ENCODE measurements around the gene CES2.

The CES2 gene

GRCh38 chr16:66921729-66922450 is 13.4 kb upstream of the CES2 start:
- Histone ChIP-seq H3F3A (ENCODE audit: low read depth) (no peaks in the 10 kb centered on the region), H3K9ac (ENCODE audit: low read depth, low read length, poor library complexity, severe bottlenecking) (no peak overlapping the region), H3K4me1 (ENCODE audit: insufficient read depth, low read length, poor library complexity, severe bottlenecking) (no peaks in the 10 kb centered on the region), H4K20me1 (ENCODE audit: insufficient read depth, low read length, poor library complexity, severe bottlenecking) (no peaks in the 10 kb centered on the region), H3K9me3 (ENCODE audit: insufficient read depth, low read depth, low read length) (no peaks in the 10 kb centered on the region), H2AFZ (ENCODE audit: low read length) (no peak overlapping the region), H3K27me3 (ENCODE audit: insufficient read depth, low read length, poor library complexity, severe bottlenecking) (no peaks in the 10 kb centered on the region), H3K4me3 (ENCODE audit: low read length, poor library complexity, severe bottlenecking) (no peak overlapping the region), H3K4me2 (ENCODE audit: low read depth, low read length, poor library complexity, severe bottlenecking) (no peak overlapping the region), H3K9me2 (replicated peaks; ENCODE audit: low read depth, low read length) (no peaks in the 10 kb centered on the region), H3K79me2 (ENCODE audit: insufficient read depth, low read length) (no peaks in the 10 kb centered on the region), H3K36me3 (ENCODE audit: insufficient read depth, low read length) (no peaks in the 10 kb centered on the region)
- TF ChIP-seq EZH2phosphoT487 (IDR thresholded peaks at IDR 0.05; ENCODE audit: borderline replicate concordance), result no peak
- no peak for TF ChIP-seq CTCF (conservative IDR thresholded peaks at IDR 0.05; ENCODE audit: low read length)

DNA sequence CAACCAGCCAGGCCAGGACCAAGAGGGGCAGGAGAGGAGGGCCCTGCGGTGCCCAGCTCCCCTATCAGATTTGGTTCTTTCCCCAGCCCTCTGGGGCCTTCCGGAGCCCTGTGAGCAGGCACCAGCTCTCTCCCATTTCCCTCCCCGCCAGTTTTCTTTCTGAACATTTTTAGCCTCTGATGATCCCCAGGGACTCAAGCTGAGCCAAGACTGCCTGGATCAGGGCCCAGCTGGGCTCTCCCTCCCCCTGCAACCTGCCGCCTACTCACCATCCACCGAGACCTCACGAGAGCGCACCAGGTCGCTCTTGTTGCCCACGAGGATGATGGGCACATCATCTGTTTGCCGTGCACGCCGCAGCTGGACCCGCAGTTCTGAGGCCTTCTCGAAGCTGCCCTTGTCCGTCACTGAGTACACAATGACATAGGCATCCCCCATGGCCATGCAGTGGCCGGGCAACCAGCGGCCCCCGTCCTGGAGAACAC is 12.0 kb upstream of the CES2 start:
- Histone ChIP-seq H4K20me1 (ENCODE audit: insufficient read depth, low read length, poor library complexity, severe bottlenecking) (no peaks in the 10 kb centered on the region), H3K9me2 (replicated peaks; ENCODE audit: low read depth, low read length) (no peaks in the 10 kb centered on the region), H3K4me2 (ENCODE audit: low read depth, low read length, poor library complexity, severe bottlenecking) (no peak overlapping the region), H3F3A (ENCODE audit: low read depth) (no peaks in the 10 kb centered on the region), H2AFZ (ENCODE audit: low read length) (no peak overlapping the region), H3K79me2 (ENCODE audit: insufficient read depth, low read length) (no peaks in the 10 kb centered on the region), H3K36me3 (ENCODE audit: insufficient read depth, low read length) (no peaks in the 10 kb centered on the region), H3K4me1 (ENCODE audit: insufficient read depth, low read length, poor library complexity, severe bottlenecking) (no peaks in the 10 kb centered on the region), H3K9me3 (ENCODE audit: insufficient read depth, low read depth, low read length) (no peaks in the 10 kb centered on the region), H3K4me3 (ENCODE audit: low read length, poor library complexity, severe bottlenecking) (no peak overlapping the region), H3K9ac (ENCODE audit: low read depth, low read length, poor library complexity, severe bottlenecking) (no peak overlapping the region), H3K27me3 (ENCODE audit: insufficient read depth, low read length, poor library complexity, severe bottlenecking) (no peaks in the 10 kb centered on the region)
- TF ChIP-seq EZH2phosphoT487 (IDR thresholded peaks at IDR 0.05; ENCODE audit: borderline replicate concordance) (no peak), CTCF (conservative IDR thresholded peaks at IDR 0.05; ENCODE audit: low read length) (no peak)

GRCh38 chr16:66923866-66924265 is 11.4 kb upstream of the CES2 start:
- no peaks in the 10 kb centered on the region for H3K27me3 ChIP-seq (ENCODE audit: insufficient read depth, low read length, poor library complexity, severe bottlenecking)

More at GRCh38 chr16:66923866-66924265, 11.4 kb upstream of the CES2 start:
- no peak overlapping the region for H3K4me3 ChIP-seq (ENCODE audit: low read length, poor library complexity, severe bottlenecking)
- H3K9me2 ChIP-seq (replicated peaks; ENCODE audit: low read depth, low read length), result no peaks in the 10 kb centered on the region
- no peaks in the 10 kb centered on the region for H3K79me2 ChIP-seq (ENCODE audit: insufficient read depth, low read length)
- no peaks in the 10 kb centered on the region for H3F3A ChIP-seq (ENCODE audit: low read depth)
- no peaks in the 10 kb centered on the region for H3K9me3 ChIP-seq (ENCODE audit: insufficient read depth, low read depth, low read length)
- no peak overlapping the region for H3K9ac ChIP-seq (ENCODE audit: low read depth, low read length, poor library complexity, severe bottlenecking)
- H4K20me1 ChIP-seq (ENCODE audit: insufficient read depth, low read length, poor library complexity, severe bottlenecking), result no peaks in the 10 kb centered on the region
- no peak overlapping the region for H3K4me2 ChIP-seq (ENCODE audit: low read depth, low read length, poor library complexity, severe bottlenecking)
- no peaks in the 10 kb centered on the region for H3K36me3 ChIP-seq (ENCODE audit: insufficient read depth, low read length)
- no peaks in the 10 kb centered on the region for H3K4me1 ChIP-seq (ENCODE audit: insufficient read depth, low read length, poor library complexity, severe bottlenecking)
- H2AFZ ChIP-seq (ENCODE audit: low read length), result no peak overlapping the region
- TF ChIP-seq CTCF (conservative IDR thresholded peaks at IDR 0.05; ENCODE audit: low read length) (no peak), EZH2phosphoT487 (IDR thresholded peaks at IDR 0.05; ENCODE audit: borderline replicate concordance) (no peak)
